Measurements from ENCODE around the gene R3HCC1L. TPM values are rescaled to one million over a fixed set of nuclear protein-coding genes. Genes with fewer than 3 reads are reported as not detected.

The R3HCC1L gene
- total RNA-seq, 1 experiment from 2014 or later = 15.9 TPM

GRCh38 chr10:98209441-98209840 lies 75.0 kb downstream of the R3HCC1L start:
- DNase-seq (ENCODE audit: low read depth, low spot score) = no peak
- intact Hi-C loops (cut with micrococcal nuclease; ENCODE audit: unreplicated experiment) = no loop called here
- ChIA-PET POLR2A (no interaction called here), CTCF (no interaction called here)
- H3K27ac ChIP-seq (ENCODE audit: low read length) = no peak overlapping the region
- no peak overlapping the region for H3K4me3 ChIP-seq (ENCODE audit: low read depth in 2 of 2, low read length in 2 of 2)
- in situ Hi-C loops (cut with HindIII; ENCODE audit: low pct_unique_long_range_greater_than_20kb, low sequenced_read_pairs) = no loop called here
- peaks cover 8% of the 10 kb centered on the region for H3K36me3 ChIP-seq (ENCODE audit: control insufficient read depth, insufficient read depth, low read length)
- no peaks in the 10 kb centered on the region for H3K4me1 ChIP-seq (ENCODE audit: control insufficient read depth, insufficient read depth, low read length)
- no TSS peak for BruUV-seq (replicated peaks)
- no peaks in the 10 kb centered on the region for H3K9me3 ChIP-seq (ENCODE audit: control insufficient read depth, insufficient read depth, low read depth, low read length)
- TF ChIP-seq POLR2AphosphoS5 (IDR thresholded peaks at IDR 0.05; ENCODE audit: low read depth, low read length) (no peak), TCF7L2 (IDR thresholded peaks at IDR 0.05; ENCODE audit: low read depth, low read length) (no peak), SIN3A (IDR thresholded peaks at IDR 0.05; ENCODE audit: borderline replicate concordance, insufficient read depth, low read depth, low read length) (no peak), REST (IDR thresholded peaks at IDR 0.05; ENCODE audit: insufficient read depth in 1 of 2, low read depth in 2 of 2, low read length in 1 of 2) (no peak), CTCF (IDR thresholded peaks at IDR 0.05) (no peak)
- no peak for ATAC-seq
- no peaks in the 10 kb centered on the region for H3K27me3 ChIP-seq (ENCODE audit: control insufficient read depth, insufficient read depth, low read length)

GRCh38 chr10:98212196-98212595 lies 77.7 kb downstream of the R3HCC1L start:
- Histone ChIP-seq H3K36me3 (ENCODE audit: control insufficient read depth, insufficient read depth, low read length) (peaks cover 8% of the 10 kb centered on the region), H3K9me3 (ENCODE audit: control insufficient read depth, insufficient read depth, low read depth, low read length) (no peaks in the 10 kb centered on the region), H3K4me1 (ENCODE audit: control insufficient read depth, insufficient read depth, low read length) (no peaks in the 10 kb centered on the region), H3K27ac (ENCODE audit: low read length) (no peak overlapping the region), H3K4me3 (ENCODE audit: low read depth in 2 of 2, low read length in 2 of 2) (no peak overlapping the region), H3K27me3 (ENCODE audit: control insufficient read depth, insufficient read depth, low read length) (no peaks in the 10 kb centered on the region)
- in situ Hi-C loops (cut with HindIII; ENCODE audit: low pct_unique_long_range_greater_than_20kb, low sequenced_read_pairs) = no loop called here
- no TSS peak for BruUV-seq (replicated peaks)
- ChIA-PET CTCF (no interaction called here), POLR2A (no interaction called here)
- DNase-seq (ENCODE audit: low read depth, low spot score) (no peak), ATAC-seq (no peak)
- intact Hi-C loops (cut with micrococcal nuclease; ENCODE audit: unreplicated experiment) = no loop called here
- no peak for TF ChIP-seq SIN3A (IDR thresholded peaks at IDR 0.05; ENCODE audit: borderline replicate concordance, insufficient read depth, low read depth, low read length)

- Histone ChIP-seq H3K27ac (ENCODE audit: low read length) (no peak overlapping the region), H3K4me3 (ENCODE audit: low read depth in 2 of 2, low read length in 2 of 2) (no peak overlapping the region), H3K36me3 (ENCODE audit: control insufficient read depth, insufficient read depth, low read length) (peaks cover 8% of the 10 kb centered on the region), H3K27me3 (ENCODE audit: control insufficient read depth, insufficient read depth, low read length) (no peaks in the 10 kb centered on the region), H3K4me1 (ENCODE audit: control insufficient read depth, insufficient read depth, low read length) (no peaks in the 10 kb centered on the region), H3K9me3 (ENCODE audit: control insufficient read depth, insufficient read depth, low read depth, low read length) (no peaks in the 10 kb centered on the region)
- POLR2A ChIA-PET = no interaction called here
- TF ChIP-seq SIN3A (IDR thresholded peaks at IDR 0.05; ENCODE audit: borderline replicate concordance, insufficient read depth, low read depth, low read length) (no peak), POLR2AphosphoS5 (IDR thresholded peaks at IDR 0.05; ENCODE audit: low read depth, low read length) (no peak), TCF7L2 (IDR thresholded peaks at IDR 0.05; ENCODE audit: low read depth, low read length) (no peak), CTCF (IDR thresholded peaks at IDR 0.05) (no peak)
- CTCF ChIA-PET = no interaction called here
- ATAC-seq = no peak
- DNase-seq (ENCODE audit: low read depth, low spot score) = no peak
- no TSS peak for BruUV-seq (replicated peaks)
- intact Hi-C loops (cut with micrococcal nuclease; ENCODE audit: unreplicated experiment) (no loop called here), in situ Hi-C loops (cut with HindIII; ENCODE audit: low pct_unique_long_range_greater_than_20kb, low sequenced_read_pairs) (no loop called here)
Measured at GRCh38 chr10:98213740-98214139, 79.3 kb downstream of the R3HCC1L start.

Measured in Panc1 (cell line).